Measurements from ENCODE around the gene SPDYA.

The SPDYA gene

GRCh38 chr2:28824207-28824606, 13.6 kb downstream of the SPDYA start:
- no peak for ATAC-seq
- TF ChIP-seq CSDC2 (CRISPR knock-in tag; IDR thresholded peaks at IDR 0.05), result no peak
- no peak for TF ChIP-seq ESRRG (CRISPR knock-in tag; IDR thresholded peaks at IDR 0.05)
- TF ChIP-seq BACH2 (CRISPR knock-in tag; IDR thresholded peaks at IDR 0.05; ENCODE audit: borderline replicate concordance), result no peak
- TF ChIP-seq ZFP3 (CRISPR knock-in tag; IDR thresholded peaks at IDR 0.05), result no peak
- no peak for TF ChIP-seq CSRNP3 (CRISPR knock-in tag; IDR thresholded peaks at IDR 0.05)
- TF ChIP-seq CREB5 (CRISPR knock-in tag; IDR thresholded peaks at IDR 0.05; ENCODE audit: low read depth), result no peak
- no peak for TF ChIP-seq ISL1 (CRISPR knock-in tag; IDR thresholded peaks at IDR 0.05)

GRCh38 chr2:28824870-28825269, 14.2 kb downstream of the SPDYA start:
- TF ChIP-seq CSDC2 (CRISPR knock-in tag; IDR thresholded peaks at IDR 0.05), result no peak
- TF ChIP-seq ISL1 (CRISPR knock-in tag; IDR thresholded peaks at IDR 0.05), result no peak
- no peak for TF ChIP-seq TSHZ2 (CRISPR knock-in tag; IDR thresholded peaks at IDR 0.05)
- no peak for TF ChIP-seq PATZ1 (CRISPR knock-in tag; IDR thresholded peaks at IDR 0.05; ENCODE audit: borderline replicate concordance)
- no peak for TF ChIP-seq ZFP3 (CRISPR knock-in tag; IDR thresholded peaks at IDR 0.05)
- no peak for TF ChIP-seq SNAI2 (CRISPR knock-in tag; IDR thresholded peaks at IDR 0.05)
- TF ChIP-seq OSR1 (CRISPR knock-in tag; IDR thresholded peaks at IDR 0.05), result no peak
- TF ChIP-seq ESRRG (CRISPR knock-in tag; IDR thresholded peaks at IDR 0.05), result no peak
- TF ChIP-seq CSRNP3 (CRISPR knock-in tag; IDR thresholded peaks at IDR 0.05), result no peak
- no peak for TF ChIP-seq ZNF70 (CRISPR knock-in tag; IDR thresholded peaks at IDR 0.05)
- TF ChIP-seq RARB (CRISPR knock-in tag; IDR thresholded peaks at IDR 0.05), result no peak
- TF ChIP-seq BACH2 (CRISPR knock-in tag; IDR thresholded peaks at IDR 0.05; ENCODE audit: borderline replicate concordance), result no peak
- no peak for TF ChIP-seq TCF4 (CRISPR knock-in tag; IDR thresholded peaks at IDR 0.05; ENCODE audit: borderline replicate concordance)
- no peak for TF ChIP-seq TOX (CRISPR knock-in tag; IDR thresholded peaks at IDR 0.05; ENCODE audit: borderline replicate concordance)
- TF ChIP-seq CREB5 (CRISPR knock-in tag; IDR thresholded peaks at IDR 0.05; ENCODE audit: low read depth), result no peak
- TF ChIP-seq ZNF565 (CRISPR knock-in tag; conservative IDR thresholded peaks at IDR 0.05; ENCODE audit: low read depth), result no peak
- TF ChIP-seq ZNF8 (CRISPR knock-in tag; IDR thresholded peaks at IDR 0.05), result no peak
- ATAC-seq, result no peak

GRCh38 chr2:28828382-28828781, 17.7 kb downstream of the SPDYA start:
- no peak for ATAC-seq
- no peak for TF ChIP-seq ZNF565 (CRISPR knock-in tag; conservative IDR thresholded peaks at IDR 0.05; ENCODE audit: low read depth)
- TF ChIP-seq OSR1 (CRISPR knock-in tag; IDR thresholded peaks at IDR 0.05), result no peak
- no peak for TF ChIP-seq ESRRG (CRISPR knock-in tag; IDR thresholded peaks at IDR 0.05)
- no peak for TF ChIP-seq TSHZ2 (CRISPR knock-in tag; IDR thresholded peaks at IDR 0.05)
- TF ChIP-seq ZNF8 (CRISPR knock-in tag; IDR thresholded peaks at IDR 0.05), result no peak
- TF ChIP-seq ZFP30 (CRISPR knock-in tag; IDR thresholded peaks at IDR 0.05), result no peak
- TF ChIP-seq ZNF70 (CRISPR knock-in tag; IDR thresholded peaks at IDR 0.05), result no peak
- no peak for TF ChIP-seq ZFP3 (CRISPR knock-in tag; IDR thresholded peaks at IDR 0.05)
- TF ChIP-seq TOX (CRISPR knock-in tag; IDR thresholded peaks at IDR 0.05; ENCODE audit: borderline replicate concordance), result no peak

Data from SK-N-SH treated with all-trans-retinoic acid at 6 μM for 48 hours (cell line).